ENCODE results near the gene TSNAXIP1. TPM values are rescaled to one million over a fixed set of nuclear protein-coding genes. Genes with fewer than 3 reads are reported as not detected.

The TSNAXIP1 gene
- total and polyA plus RNA-seq, 9 of the 15 experiments (the other 6 are each of a cell fraction or from before 2014, with no cell fraction given), result 0.03 to 0.24 (median 0.11) TPM; not detected in 4

DNA sequence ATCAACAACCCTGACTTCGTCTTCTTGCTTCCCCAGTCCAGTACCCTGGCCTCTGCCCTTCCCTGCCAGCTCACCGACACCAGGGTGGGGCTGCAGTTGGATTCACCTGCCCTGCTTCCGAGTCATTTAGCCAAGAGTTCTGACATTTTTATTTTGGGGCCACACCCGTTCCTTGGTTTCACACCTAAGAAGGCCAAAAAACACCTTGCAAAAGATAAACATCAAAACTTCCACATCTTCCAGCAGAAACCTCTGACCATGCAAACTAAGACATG, 45.8 kb upstream of the TSNAXIP1 start:
- ATAC-seq (no peak), FAIRE-seq (no peak), DNase-seq (ENCODE audit: extremely low read depth in 1 of 4, low spot score in 3 of 4) (no peak)
- 53% methylated on average over 3 of the region's 4 CpGs for WGBS (ENCODE audit: insufficient coverage, low coverage, missing lambda C conversion rate)
- H3K9me1 ChIP-seq (ENCODE audit: control insufficient read depth, insufficient read depth, low read length), result peaks cover 5% of the 10 kb centered on the region
- H3K9ac ChIP-seq (ENCODE audit: insufficient read depth in 1 of 2, low read depth in 2 of 2, low read length in 2 of 2), result peak overlapping the region in 1 of 2 experiments; percentile 33; a peak in 1 of 4 replicates
- CTCF ChIA-PET (ENCODE audit: low intra/inter-chr PET ratio), result interaction anchor here (0.6 kb wide), 1 partner anchor 284 kb away, joined by 3 read pairs; no protein-coding TSS in a partner anchor
- no peaks in the 10 kb centered on the region for H3K79me2 ChIP-seq (ENCODE audit: control insufficient read depth, insufficient read depth, low read length)
- no peak overlapping the region for H3K4me3 ChIP-seq
- 0 out of 2 replicates have a peak, but pooled peaks cover 4% of the 10 kb centered on the region for H4K20me1 ChIP-seq (replicated peaks; ENCODE audit: control insufficient read depth, insufficient read depth, low read length)
- no peak for TF ChIP-seq ZNF140 (CRISPR knock-in tag; IDR thresholded peaks at IDR 0.05)
- TF ChIP-seq KDM5B (IDR thresholded peaks at IDR 0.05; ENCODE audit: insufficient replicate concordance, low read depth, low read length), result no peak
- H3K9me3 ChIP-seq (replicated peaks; ENCODE audit: control insufficient read depth, insufficient read depth, low read depth, low read length), result no peaks in the 10 kb centered on the region
- peaks cover 8 to 9% of the 10 kb centered on the region in 2 experiments; a peak in 4 of 5 replicates for H3K4me1 ChIP-seq (replicated peaks in 1 of 2; ENCODE audit: control insufficient read depth in 2 of 2, insufficient read depth in 2 of 2, low read length in 2 of 2)
- intact Hi-C loops (cut with micrococcal nuclease), result no loop called here
- no peak overlapping the region for H2AFZ ChIP-seq (ENCODE audit: low read depth, low read length)
- H3K36me3 ChIP-seq (ENCODE audit: control insufficient read depth, insufficient read depth, low read length), result peaks cover 11% of the 10 kb centered on the region; the same call in 2 of the 3 replicates
- H3K4me2 ChIP-seq (ENCODE audit: insufficient read depth, low read length), result no peak overlapping the region
- H3K27me3 ChIP-seq (ENCODE audit: control insufficient read depth in 2 of 2, insufficient read depth in 2 of 2, low read length in 2 of 2), result no peaks in the 10 kb centered on the region
- BruUV-seq (replicated peaks), result no TSS peak
- POLR2A ChIA-PET, result interaction anchor here (0.7 to 0.8 kb wide), 2 partner anchors 54 to 324 kb away, joined by 3 read pairs; no protein-coding TSS in a partner anchor
- no peak overlapping the region for H3K27ac ChIP-seq (ENCODE audit: extremely low read depth, low read depth, low read length)
- in situ Hi-C loops (cut with MboI), result no loop called here

DNA sequence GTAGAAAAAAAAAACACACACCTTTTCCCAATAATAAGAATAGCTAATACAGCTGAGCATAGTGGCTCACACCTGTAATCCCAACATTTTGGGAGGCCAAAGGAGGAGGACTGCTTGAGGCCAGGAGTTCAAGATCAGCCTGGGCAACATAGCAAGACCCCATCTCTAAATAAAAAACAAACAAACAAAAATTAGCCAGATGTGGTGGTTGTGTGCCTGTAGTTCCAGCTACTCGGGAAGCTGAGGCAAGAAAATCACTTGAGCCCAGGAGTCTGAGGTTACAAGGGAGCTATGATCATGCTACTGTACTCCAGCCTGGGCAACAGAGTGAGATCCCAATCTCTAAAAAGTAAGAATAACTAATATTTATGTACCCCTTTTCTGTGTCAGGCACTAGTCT, 44.8 kb upstream of the TSNAXIP1 start:
- Histone ChIP-seq H3K27ac (ENCODE audit: extremely low read depth, low read depth, low read length) (no peak overlapping the region), H3K79me2 (ENCODE audit: control insufficient read depth, insufficient read depth, low read length) (no peaks in the 10 kb centered on the region), H2AFZ (ENCODE audit: low read depth, low read length) (no peak overlapping the region), H3K9me3 (replicated peaks; ENCODE audit: control insufficient read depth, insufficient read depth, low read depth, low read length) (no peaks in the 10 kb centered on the region), H3K27me3 (ENCODE audit: control insufficient read depth in 2 of 2, insufficient read depth in 2 of 2, low read length in 2 of 2) (no peaks in the 10 kb centered on the region), H3K9me1 (ENCODE audit: control insufficient read depth, insufficient read depth, low read length) (peaks cover 5% of the 10 kb centered on the region), H3K4me2 (ENCODE audit: insufficient read depth, low read length) (no peak overlapping the region), H3K9ac (ENCODE audit: insufficient read depth in 1 of 2, low read depth in 2 of 2, low read length in 2 of 2) (no peak overlapping the region), H3K4me3 (no peak overlapping the region), H3K4me1 (replicated peaks in 1 of 2; ENCODE audit: control insufficient read depth in 2 of 2, insufficient read depth in 2 of 2, low read length in 2 of 2) (peaks cover 4 to 9% of the 10 kb centered on the region in 2 experiments; a peak in 2 of 5 replicates), H4K20me1 (replicated peaks; ENCODE audit: control insufficient read depth, insufficient read depth, low read length) (0 out of 2 replicates have a peak, but pooled peaks cover 4% of the 10 kb centered on the region), H3K36me3 (ENCODE audit: control insufficient read depth, insufficient read depth, low read length) (peaks cover 18% of the 10 kb centered on the region; the same call in 2 of the 3 replicates)
- ATAC-seq (no peak), FAIRE-seq (no peak), DNase-seq (ENCODE audit: extremely low read depth in 1 of 4, low spot score in 3 of 4) (no peak)
- intact Hi-C loops (cut with micrococcal nuclease), result no loop called here
- in situ Hi-C loops (cut with MboI), result no loop called here
- ChIA-PET CTCF (ENCODE audit: low intra/inter-chr PET ratio) (no interaction called here), POLR2A (interaction anchor here (1.0 kb wide), 1 partner anchor 9 kb away, joined by 3 read pairs; no protein-coding TSS in a partner anchor)
- 77% methylated on average over 1 of the region's 1 CpG for WGBS (ENCODE audit: insufficient coverage, low coverage, missing lambda C conversion rate)
- no TSS peak for BruUV-seq (replicated peaks)
- TF ChIP-seq ZNF165 (CRISPR knock-in tag; IDR thresholded peaks at IDR 0.05; ENCODE audit: borderline replicate concordance) (no peak), ZBTB8A (IDR thresholded peaks at IDR 0.05; ENCODE audit: partially characterized antibody) (no peak), NEUROD1 (IDR thresholded peaks at IDR 0.05; ENCODE audit: borderline replicate concordance, low read depth, low read length, partially characterized antibody) (no peak), LCOR (CRISPR knock-in tag; IDR thresholded peaks at IDR 0.05) (no peak), ZNF644 (tag; IDR thresholded peaks at IDR 0.05; ENCODE audit: low read depth) (no peak), ZNF778 (CRISPR knock-in tag; IDR thresholded peaks at IDR 0.05) (no peak), RBM25 (IDR thresholded peaks at IDR 0.05; ENCODE audit: low read depth, low read length, severe bottlenecking) (peak; percentile 34), SIRT6 (IDR thresholded peaks at IDR 0.05; ENCODE audit: low read depth, low read length) (no peak), BCOR (IDR thresholded peaks at IDR 0.05) (peak; percentile 21; the same call in 1 of the 2 replicates), ZNF121 (CRISPR knock-in tag; conservative IDR thresholded peaks at IDR 0.05) (peak; percentile 84)
- TF ChIP-seq, protein P1, sequence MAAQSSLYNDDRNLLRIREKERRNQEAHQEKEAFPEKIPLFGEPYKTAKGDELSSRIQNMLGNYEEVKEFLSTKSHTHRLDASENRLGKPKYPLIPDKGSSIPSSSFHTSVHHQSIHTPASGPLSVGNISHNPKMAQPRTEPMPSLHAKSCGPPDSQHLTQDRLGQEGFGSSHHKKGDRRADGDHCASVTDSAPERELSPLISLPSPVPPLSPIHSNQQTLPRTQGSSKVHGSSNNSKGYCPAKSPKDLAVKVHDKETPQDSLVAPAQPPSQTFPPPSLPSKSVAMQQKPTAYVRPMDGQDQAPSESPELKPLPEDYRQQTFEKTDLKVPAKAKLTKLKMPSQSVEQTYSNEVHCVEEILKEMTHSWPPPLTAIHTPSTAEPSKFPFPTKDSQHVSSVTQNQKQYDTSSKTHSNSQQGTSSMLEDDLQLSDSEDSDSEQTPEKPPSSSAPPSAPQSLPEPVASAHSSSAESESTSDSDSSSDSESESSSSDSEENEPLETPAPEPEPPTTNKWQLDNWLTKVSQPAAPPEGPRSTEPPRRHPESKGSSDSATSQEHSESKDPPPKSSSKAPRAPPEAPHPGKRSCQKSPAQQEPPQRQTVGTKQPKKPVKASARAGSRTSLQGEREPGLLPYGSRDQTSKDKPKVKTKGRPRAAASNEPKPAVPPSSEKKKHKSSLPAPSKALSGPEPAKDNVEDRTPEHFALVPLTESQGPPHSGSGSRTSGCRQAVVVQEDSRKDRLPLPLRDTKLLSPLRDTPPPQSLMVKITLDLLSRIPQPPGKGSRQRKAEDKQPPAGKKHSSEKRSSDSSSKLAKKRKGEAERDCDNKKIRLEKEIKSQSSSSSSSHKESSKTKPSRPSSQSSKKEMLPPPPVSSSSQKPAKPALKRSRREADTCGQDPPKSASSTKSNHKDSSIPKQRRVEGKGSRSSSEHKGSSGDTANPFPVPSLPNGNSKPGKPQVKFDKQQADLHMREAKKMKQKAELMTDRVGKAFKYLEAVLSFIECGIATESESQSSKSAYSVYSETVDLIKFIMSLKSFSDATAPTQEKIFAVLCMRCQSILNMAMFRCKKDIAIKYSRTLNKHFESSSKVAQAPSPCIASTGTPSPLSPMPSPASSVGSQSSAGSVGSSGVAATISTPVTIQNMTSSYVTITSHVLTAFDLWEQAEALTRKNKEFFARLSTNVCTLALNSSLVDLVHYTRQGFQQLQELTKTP (IDR thresholded peaks at IDR 0.05; ENCODE audit: low read depth in 1 of 2, partially characterized antibody in 2 of 2), result no peak

Data from K562 (cell line).